ENCODE results near the gene PLSCR3. TPM values are rescaled to one million over a fixed set of nuclear protein-coding genes. Genes with fewer than 3 reads are reported as not detected.

The PLSCR3 gene
- total RNA-seq, 1 experiment from 2014 or later, result 31.5 TPM

DNA sequence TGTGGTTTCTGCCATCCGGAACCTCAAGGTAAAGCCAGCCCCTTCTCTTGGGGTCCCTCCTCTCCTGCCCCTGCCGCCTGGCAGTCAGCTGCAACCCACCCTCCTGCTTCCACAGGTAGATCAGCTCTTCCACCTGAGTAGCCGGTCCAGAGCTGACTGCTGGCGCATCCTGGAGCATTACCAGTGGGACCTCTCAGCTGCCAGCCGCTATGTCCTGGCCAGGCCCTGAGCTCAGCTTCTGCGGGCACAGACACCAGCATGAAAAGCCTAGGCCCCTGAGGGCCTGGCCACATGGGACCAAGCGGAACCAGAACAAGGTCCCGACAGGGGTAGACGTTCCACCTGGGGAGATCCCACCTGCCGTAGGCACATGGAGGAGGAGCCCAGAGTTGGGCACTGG lies 5.5 kb downstream of the PLSCR3 start:
- H3K4me3 Mint-ChIP-seq, result no peak overlapping the region
- H3K9ac ChIP-seq (ENCODE audit: extremely low read depth, insufficient read length, low read length), result no peak overlapping the region
- WGBS (ENCODE audit: extremely low coverage, insufficient read length, low lambda C conversion rate), result no CpG with 5 or more reads among the region's 10 CpGs

More for the DNA sequence above, 5.5 kb downstream of the PLSCR3 start:
- Mint-ChIP-seq H3K9me3 (no peaks in the 10 kb centered on the region; a peak in 1 of 5 replicates), H3K4me1 (peaks cover 22 to 23% of the 10 kb centered on the region in 2 experiments), H3K36me3 (ENCODE audit: insufficient read depth in 1 of 3, low read depth in 3 of 3) (peaks cover 27 to 60% (median 44%) of the 10 kb centered on the region in 3 experiments), H3K27me3 (ENCODE audit: low read depth) (peaks cover 3% of the 10 kb centered on the region), H3K27ac (no peak overlapping the region)
- Histone ChIP-seq H4K20me1 (ENCODE audit: control insufficient read depth, insufficient read depth, insufficient read length) (peaks cover 2% of the 10 kb centered on the region), H2BK12ac (ENCODE audit: insufficient read length, low read depth, low read length) (no peak overlapping the region), H3K23ac (ENCODE audit: insufficient read length, low read depth, low read length) (no peak overlapping the region), H3K56ac (ENCODE audit: insufficient read length, low read depth, low read length) (no peak overlapping the region), H2AFZ (ENCODE audit: low read length) (no peak overlapping the region), H4K91ac (ENCODE audit: insufficient read length, low read depth, low read length) (no peak overlapping the region), H4K8ac (replicated peaks; ENCODE audit: insufficient read length, low read depth, low read length) (no peak overlapping the region), H3K4ac (ENCODE audit: low read depth, low read length) (no peak overlapping the region), H3K27ac (ENCODE audit: insufficient read length, low read depth, low read length) (no peak overlapping the region), H3K18ac (ENCODE audit: insufficient read length, low read depth, low read length) (no peak overlapping the region), H3K27me3 (ENCODE audit: insufficient read depth, low read length) (no peaks in the 10 kb centered on the region), H3K4me1 (ENCODE audit: insufficient read depth, low read length) (peaks cover 5% of the 10 kb centered on the region; the same call in 1 of the 2 replicates), H2BK15ac (ENCODE audit: low read depth, low read length) (no peak overlapping the region), H3K4me2 (ENCODE audit: insufficient read depth, insufficient read length, low read length) (no peak overlapping the region), H3K79me2 (ENCODE audit: insufficient read depth, low read length) (no peaks in the 10 kb centered on the region), H2BK120ac (ENCODE audit: low read depth, low read length, poor library complexity, severe bottlenecking) (no peak overlapping the region), H4K5ac (ENCODE audit: insufficient read length, low read depth, low read length) (no peak overlapping the region), H2AK5ac (ENCODE audit: insufficient read length, low read length) (no peak overlapping the region), H3T11ph (ENCODE audit: low read length) (no peak overlapping the region), H2BK5ac (ENCODE audit: insufficient read length, low read length) (no peak overlapping the region), H3K9me3 (ENCODE audit: control insufficient read depth, low read depth, low read length) (no peaks in the 10 kb centered on the region), H2BK20ac (ENCODE audit: low read depth, low read length, poor library complexity, severe bottlenecking) (no peak overlapping the region), H3K79me1 (ENCODE audit: insufficient read depth, low read depth, low read length, poor library complexity, severe bottlenecking) (no peaks in the 10 kb centered on the region), H3K14ac (ENCODE audit: insufficient read depth, low read length) (no peak overlapping the region), H3K23me2 (ENCODE audit: insufficient read length, low read depth, low read length, poor library complexity, severe bottlenecking) (peaks cover 7% of the 10 kb centered on the region)
- DNase-seq, result no peak
- TF ChIP-seq, protein P1, sequence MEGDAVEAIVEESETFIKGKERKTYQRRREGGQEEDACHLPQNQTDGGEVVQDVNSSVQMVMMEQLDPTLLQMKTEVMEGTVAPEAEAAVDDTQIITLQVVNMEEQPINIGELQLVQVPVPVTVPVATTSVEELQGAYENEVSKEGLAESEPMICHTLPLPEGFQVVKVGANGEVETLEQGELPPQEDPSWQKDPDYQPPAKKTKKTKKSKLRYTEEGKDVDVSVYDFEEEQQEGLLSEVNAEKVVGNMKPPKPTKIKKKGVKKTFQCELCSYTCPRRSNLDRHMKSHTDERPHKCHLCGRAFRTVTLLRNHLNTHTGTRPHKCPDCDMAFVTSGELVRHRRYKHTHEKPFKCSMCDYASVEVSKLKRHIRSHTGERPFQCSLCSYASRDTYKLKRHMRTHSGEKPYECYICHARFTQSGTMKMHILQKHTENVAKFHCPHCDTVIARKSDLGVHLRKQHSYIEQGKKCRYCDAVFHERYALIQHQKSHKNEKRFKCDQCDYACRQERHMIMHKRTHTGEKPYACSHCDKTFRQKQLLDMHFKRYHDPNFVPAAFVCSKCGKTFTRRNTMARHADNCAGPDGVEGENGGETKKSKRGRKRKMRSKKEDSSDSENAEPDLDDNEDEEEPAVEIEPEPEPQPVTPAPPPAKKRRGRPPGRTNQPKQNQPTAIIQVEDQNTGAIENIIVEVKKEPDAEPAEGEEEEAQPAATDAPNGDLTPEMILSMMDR (conservative IDR thresholded peaks at IDR 0.05), result no peak

Data from H9 (cell line).